H9 (cell line): ENCODE measurements around the gene CRACR2A. TPM values are rescaled to one million over a fixed set of nuclear protein-coding genes. Genes with fewer than 3 reads are reported as not detected.

Source experiments
- DNase-seq: peaks from one replicate; pipeline ENCODE4 v3.0.0-alpha.2; 2017
- H2AFZ ChIP-seq: one replicate; pipeline ENCODE4 v1.6.1; 2013; ENCODE audit warnings: mild to moderate bottlenecking, low read length, control low read depth, moderate library complexity
- H2AK5ac ChIP-seq: 2 replicates; pipeline ENCODE4 v1.6.1; 2013; ENCODE audit warnings: low read length, control low read depth, mixed read lengths; ENCODE audit not compliant: insufficient read length
- H2BK120ac ChIP-seq: one replicate; pipeline ENCODE4 v1.6.1; 2013; ENCODE audit warnings: low read depth, mild to moderate bottlenecking, low read length, control low read depth, inconsistent platforms; ENCODE audit not compliant: poor library complexity, severe bottlenecking
- H2BK12ac ChIP-seq: 2 replicates; pipeline ENCODE4 v1.6.1; 2013; ENCODE audit warnings: low read length, control low read depth, mixed read lengths, low read depth; ENCODE audit not compliant: insufficient read length
- H2BK15ac ChIP-seq: 2 replicates; pipeline ENCODE4 v1.6.1; 2013; ENCODE audit warnings: low read depth, low read length, control low read depth
- H2BK20ac ChIP-seq: one replicate; pipeline ENCODE4 v1.6.1; 2013; ENCODE audit warnings: low read depth, mild to moderate bottlenecking, low read length, control low read depth, inconsistent platforms; ENCODE audit not compliant: poor library complexity, severe bottlenecking
- H2BK5ac ChIP-seq: 2 replicates; pipeline ENCODE4 v1.6.1; 2013; ENCODE audit warnings: low read length, control low read depth, mixed read lengths; ENCODE audit not compliant: insufficient read length
- H3K14ac ChIP-seq: 2 replicates; pipeline ENCODE4 v1.6.1; 2013; ENCODE audit warnings: low read length, control low read depth; ENCODE audit not compliant: insufficient read depth
- H3K18ac ChIP-seq: 2 replicates; pipeline ENCODE4 v1.6.1; 2013; ENCODE audit warnings: low read depth, mild to moderate bottlenecking, mixed read lengths, low read length, control low read depth; ENCODE audit not compliant: insufficient read length
- H3K23ac ChIP-seq: 2 replicates; pipeline ENCODE4 v1.6.1; 2013; ENCODE audit warnings: low read length, control low read depth, mixed read lengths, low read depth; ENCODE audit not compliant: insufficient read length
- H3K23me2 ChIP-seq: 2 replicates; pipeline ENCODE4 v1.6.1; 2013; ENCODE audit warnings: low read depth, mild to moderate bottlenecking, mixed read lengths, low read length, control low read depth; ENCODE audit not compliant: insufficient read length, poor library complexity, severe bottlenecking
- H3K27ac ChIP-seq: 2 replicates; pipeline ENCODE4 v1.5.1; 2013; ENCODE audit warnings: low read length, control low read depth, mixed read lengths, low read depth; ENCODE audit not compliant: insufficient read length
- H3K27me3 ChIP-seq: 2 replicates; pipeline ENCODE4 v1.6.1; 2013; ENCODE audit warnings: low read length, control low read depth, inconsistent platforms; ENCODE audit not compliant: insufficient read depth
- H3K4ac ChIP-seq: 2 replicates; pipeline ENCODE4 v1.6.1; 2013; ENCODE audit warnings: low read depth, mild to moderate bottlenecking, control low read depth, inconsistent platforms, low read length, moderate library complexity
- H3K4me1 ChIP-seq: 2 replicates; pipeline ENCODE4 v1.6.1; 2013; ENCODE audit warnings: low read length, control low read depth, inconsistent platforms; ENCODE audit not compliant: insufficient read depth
- H3K4me2 ChIP-seq: 2 replicates; pipeline ENCODE4 v1.6.1; 2013; ENCODE audit warnings: low read length, control low read depth, mixed read lengths; ENCODE audit not compliant: insufficient read length, insufficient read depth
- H3K56ac ChIP-seq: 2 replicates; pipeline ENCODE4 v1.6.1; 2013; ENCODE audit warnings: low read depth, mild to moderate bottlenecking, mixed read lengths, low read length, control low read depth; ENCODE audit not compliant: insufficient read length
- H3K79me1 ChIP-seq: 2 replicates; pipeline ENCODE4 v1.6.1; 2013; ENCODE audit warnings: low read depth, mild to moderate bottlenecking, moderate library complexity, low read length, control low read depth, inconsistent platforms; ENCODE audit not compliant: insufficient read depth, poor library complexity, severe bottlenecking
- H3K79me2 ChIP-seq: 2 replicates; pipeline ENCODE4 v1.6.1; 2013; ENCODE audit warnings: low read length, control low read depth, inconsistent platforms; ENCODE audit not compliant: insufficient read depth
- H3K9ac ChIP-seq: 2 replicates; pipeline ENCODE4 v1.6.1; 2013; ENCODE audit warnings: low read length, control low read depth, mixed read lengths; ENCODE audit not compliant: insufficient read length; ENCODE audit errors: extremely low read depth
- H3K9me3 ChIP-seq: one replicate; pipeline ENCODE4 v1.6.1; 2013; ENCODE audit warnings: low read depth, low read length, inconsistent platforms; ENCODE audit not compliant: control insufficient read depth
- H3T11ph ChIP-seq: one replicate; pipeline ENCODE4 v1.6.1; 2013; ENCODE audit warnings: mild to moderate bottlenecking, low read length, control low read depth, inconsistent platforms
- H4K20me1 ChIP-seq: one replicate; pipeline ENCODE4 v1.6.1; 2013; ENCODE audit not compliant: control insufficient read depth, insufficient read length, insufficient read depth
- H4K5ac ChIP-seq: 2 replicates; pipeline ENCODE4 v1.6.1; 2013; ENCODE audit warnings: low read depth, mild to moderate bottlenecking, mixed read lengths, low read length, control low read depth; ENCODE audit not compliant: insufficient read length
- H4K8ac ChIP-seq: replicated peaks from 2 replicates; pipeline ENCODE4 v1.6.1; 2013; ENCODE audit warnings: low read length, control low read depth, mixed read lengths, low read depth; ENCODE audit not compliant: insufficient read length
- H4K91ac ChIP-seq: 2 replicates; pipeline ENCODE4 v1.6.1; 2013; ENCODE audit warnings: low read depth, mild to moderate bottlenecking, moderate library complexity, mixed read lengths, low read length, control low read depth; ENCODE audit not compliant: insufficient read length
- H3K27ac Mint-ChIP-seq, 3 experiments: 2 replicates in 2 of 3; 3 replicates in 1 of 3; pipeline ENCODE4 v1.8.0; 2020 to 2021; ENCODE audit warnings: mixed read lengths in 3 of 3, mild to moderate bottlenecking in 1 of 3, moderate library complexity in 1 of 3
- H3K27me3 Mint-ChIP-seq: 2 replicates; pipeline ENCODE4 v1.8.0; 2021; ENCODE audit warnings: low read depth, mild to moderate bottlenecking, moderate library complexity, mixed read lengths
- H3K36me3 Mint-ChIP-seq, 3 experiments: 2 replicates in 2 of 3; 3 replicates in 1 of 3; pipeline ENCODE4 v1.8.0; 2020 to 2021; ENCODE audit warnings: low read depth in 3 of 3, mixed read lengths in 3 of 3; ENCODE audit not compliant: insufficient read depth in 1 of 3
- H3K4me1 Mint-ChIP-seq, 2 experiments: 2 replicates each; pipeline ENCODE4 v1.8.0; 2020; ENCODE audit warnings: mixed read lengths in 2 of 2
- H3K4me3 Mint-ChIP-seq, 2 experiments: 2 replicates in 1 of 2; 3 replicates in 1 of 2; pipeline ENCODE4 v1.8.0; 2020 to 2021; ENCODE audit warnings: mild to moderate bottlenecking in 2 of 2, mixed read lengths in 2 of 2, moderate library complexity in 1 of 2
- H3K9me3 Mint-ChIP-seq, 2 experiments: 2 replicates in 1 of 2; 3 replicates in 1 of 2; pipeline ENCODE4 v1.8.0; 2020; ENCODE audit warnings: mild to moderate bottlenecking in 2 of 2, mixed read lengths in 2 of 2, moderate library complexity in 1 of 2
- WGBS: extraction: QIAGEN DNeasy Blood & Tissue Kit; methylation state at CpG from one replicate; pipeline ENCODE4 v1.1.7; 2013; ENCODE audit warnings: missing lambda C conversion rate, low lambda C conversion rate, mixed read lengths; ENCODE audit not compliant: insufficient read length; ENCODE audit errors: extremely low coverage; 5-methylcytosine and 5-hydroxymethylcytosine counted together
- total RNA-seq: library from RNA; stranded (reverse); gene quantifications from 2 replicates; pipeline ENCODE4 v1.2.1, GENCODE V29; 2021
- TF ChIP-seq, protein P1 (sequence below): fragments of 200-600 bp; sonication (generic); conservative IDR thresholded peaks from 3 replicates; pipeline ENCODE4 v1.8.0; 2021; ENCODE audit warnings: antibody characterized with exemption, mild to moderate bottlenecking

CRACR2A gene
- total RNA-seq, 1 experiment from 2014 or later = 2.0 TPM

DNA sequence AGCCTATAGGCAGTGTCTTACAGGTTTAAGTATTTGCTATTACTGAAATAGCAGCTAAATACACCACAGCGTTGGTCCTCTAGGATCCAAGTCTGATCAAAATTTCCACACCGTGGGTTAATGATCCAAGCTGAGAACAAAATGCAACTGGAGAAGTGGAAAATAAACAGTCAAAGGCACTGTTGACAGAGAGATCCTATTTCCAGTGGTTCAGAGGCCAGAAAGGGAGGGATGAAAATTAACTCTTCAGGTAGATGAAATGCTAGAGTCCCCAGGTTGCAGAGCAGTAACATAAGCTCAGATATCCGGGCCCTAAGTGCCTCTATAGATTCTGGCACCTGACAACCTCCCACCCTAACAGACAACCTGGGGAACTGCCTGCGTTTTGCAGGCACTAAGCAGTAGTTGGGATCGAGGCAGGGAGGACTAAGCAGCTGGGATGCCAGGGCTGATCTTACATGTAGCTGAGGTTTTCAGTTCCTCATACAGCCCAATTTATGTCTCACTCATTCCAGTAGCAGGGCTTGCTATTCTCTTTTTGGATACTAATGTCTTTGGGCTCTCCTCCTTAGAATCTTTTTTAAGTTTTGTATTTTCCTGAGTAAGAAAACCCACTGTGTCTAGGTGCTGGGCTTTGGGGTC is 42.7 kb upstream of the CRACR2A start:
- WGBS = no CpG with 5 or more reads among the region's 5 CpGs

More for the DNA sequence above, 42.7 kb upstream of the CRACR2A start:
- Mint-ChIP-seq H3K27ac (no peak overlapping the region), H3K27me3 (no peaks in the 10 kb centered on the region), H3K4me3 (no peak overlapping the region), H3K4me1 (peaks cover 13 to 23% of the 10 kb centered on the region in 2 experiments), H3K36me3 (peaks cover 0 to 14% (median 6%) of the 10 kb centered on the region in 3 experiments; a peak in 4 of 7 replicates), H3K9me3 (no peaks in the 10 kb centered on the region; a peak in 1 of 5 replicates)
- no peak overlapping the region for H4K5ac ChIP-seq
- H3K23ac ChIP-seq = no peak overlapping the region
- no peak overlapping the region for H2BK120ac ChIP-seq
- no peak overlapping the region for H3K4me2 ChIP-seq
- H3T11ph ChIP-seq = no peak overlapping the region
- H3K18ac ChIP-seq = no peak overlapping the region
- peaks cover 4% of the 10 kb centered on the region; the same call in 1 of the 2 replicates for H3K4me1 ChIP-seq
- no peak overlapping the region for H2BK5ac ChIP-seq
- H3K79me2 ChIP-seq = no peaks in the 10 kb centered on the region
- H4K91ac ChIP-seq = no peak overlapping the region
- no peak overlapping the region for H3K4ac ChIP-seq
- no peak for DNase-seq
- H3K27ac ChIP-seq = no peak overlapping the region
- no peak overlapping the region for H2AK5ac ChIP-seq
- no peak overlapping the region for H2BK15ac ChIP-seq
- no peaks in the 10 kb centered on the region for H3K27me3 ChIP-seq
- no peak overlapping the region for H3K9ac ChIP-seq
- H4K8ac ChIP-seq = no peak overlapping the region
- H2BK12ac ChIP-seq = no peak overlapping the region
- H3K23me2 ChIP-seq = no peaks in the 10 kb centered on the region
- H3K9me3 ChIP-seq = no peaks in the 10 kb centered on the region
- no peaks in the 10 kb centered on the region for H4K20me1 ChIP-seq
- no peaks in the 10 kb centered on the region for H3K79me1 ChIP-seq
- TF ChIP-seq, protein P1, sequence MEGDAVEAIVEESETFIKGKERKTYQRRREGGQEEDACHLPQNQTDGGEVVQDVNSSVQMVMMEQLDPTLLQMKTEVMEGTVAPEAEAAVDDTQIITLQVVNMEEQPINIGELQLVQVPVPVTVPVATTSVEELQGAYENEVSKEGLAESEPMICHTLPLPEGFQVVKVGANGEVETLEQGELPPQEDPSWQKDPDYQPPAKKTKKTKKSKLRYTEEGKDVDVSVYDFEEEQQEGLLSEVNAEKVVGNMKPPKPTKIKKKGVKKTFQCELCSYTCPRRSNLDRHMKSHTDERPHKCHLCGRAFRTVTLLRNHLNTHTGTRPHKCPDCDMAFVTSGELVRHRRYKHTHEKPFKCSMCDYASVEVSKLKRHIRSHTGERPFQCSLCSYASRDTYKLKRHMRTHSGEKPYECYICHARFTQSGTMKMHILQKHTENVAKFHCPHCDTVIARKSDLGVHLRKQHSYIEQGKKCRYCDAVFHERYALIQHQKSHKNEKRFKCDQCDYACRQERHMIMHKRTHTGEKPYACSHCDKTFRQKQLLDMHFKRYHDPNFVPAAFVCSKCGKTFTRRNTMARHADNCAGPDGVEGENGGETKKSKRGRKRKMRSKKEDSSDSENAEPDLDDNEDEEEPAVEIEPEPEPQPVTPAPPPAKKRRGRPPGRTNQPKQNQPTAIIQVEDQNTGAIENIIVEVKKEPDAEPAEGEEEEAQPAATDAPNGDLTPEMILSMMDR = no peak
- H2AFZ ChIP-seq = no peak overlapping the region
- no peak overlapping the region for H2BK20ac ChIP-seq
- no peak overlapping the region for H3K56ac ChIP-seq
- H3K14ac ChIP-seq = no peak overlapping the region
